Parathyroid adenoma (tissue), 2 donors: ENCODE measurements around the gene SSTR4.
"Not testable (repeated sequence)": the region's sequence is repeated elsewhere in the genome, so short reads cannot be mapped to it uniquely, and the experiment has no call there.

Source experiments
- H2AFZ ChIP-seq: fragments of 300-600 bp; sonication (generic); one replicate; pipeline ENCODE4 v1.7.0; 2017; ENCODE audit warnings: antibody characterized with exemption, mild to moderate bottlenecking
- H3K27ac ChIP-seq: fragments of 300-600 bp; sonication (generic); one replicate; pipeline ENCODE4 v1.7.0; 2017
- H3K27me3 ChIP-seq: fragments of 300-600 bp; sonication (generic); one replicate; pipeline ENCODE4 v1.7.0; 2017; ENCODE audit warnings: low read length; ENCODE audit not compliant: control insufficient read depth, insufficient read depth
- H3K36me3 ChIP-seq: fragments of 300-600 bp; sonication (generic); one replicate; pipeline ENCODE4 v1.7.0; 2017; ENCODE audit warnings: low read length; ENCODE audit not compliant: control insufficient read depth, insufficient read depth
- H3K4me1 ChIP-seq: fragments of 300-600 bp; sonication (generic); one replicate; pipeline ENCODE4 v1.7.0; 2017; ENCODE audit warnings: control low read depth
- H3K4me2 ChIP-seq: fragments of 300-600 bp; sonication (generic); one replicate; pipeline ENCODE4 v1.7.0; 2017; ENCODE audit warnings: low read length
- H3K4me3 ChIP-seq: fragments of 300-600 bp; sonication (generic); one replicate; pipeline ENCODE4 v1.7.0; 2017; ENCODE audit warnings: low read depth, low read length
- H3K79me2 ChIP-seq: fragments of 300-600 bp; sonication (generic); one replicate; pipeline ENCODE4 v1.7.0; 2017; ENCODE audit warnings: control low read depth
- H3K9ac ChIP-seq: fragments of 300-600 bp; sonication (generic); one replicate; pipeline ENCODE4 v1.7.0; 2017; ENCODE audit warnings: mild to moderate bottlenecking
- H3K9me3 ChIP-seq: fragments of 300-600 bp; sonication (generic); one replicate; pipeline ENCODE4 v1.7.0; 2017; ENCODE audit warnings: low read length; ENCODE audit not compliant: control insufficient read depth
- TF ChIP-seq, protein P1 (sequence below): fragments of 300-600 bp; sonication (generic); IDR thresholded peaks from one replicate; pipeline ENCODE4 v1.7.0; 2017; ENCODE audit warnings: antibody characterized with exemption, mild to moderate bottlenecking
- donor health status: primary hyperparathyroidism.

The SSTR4 gene, protein sequence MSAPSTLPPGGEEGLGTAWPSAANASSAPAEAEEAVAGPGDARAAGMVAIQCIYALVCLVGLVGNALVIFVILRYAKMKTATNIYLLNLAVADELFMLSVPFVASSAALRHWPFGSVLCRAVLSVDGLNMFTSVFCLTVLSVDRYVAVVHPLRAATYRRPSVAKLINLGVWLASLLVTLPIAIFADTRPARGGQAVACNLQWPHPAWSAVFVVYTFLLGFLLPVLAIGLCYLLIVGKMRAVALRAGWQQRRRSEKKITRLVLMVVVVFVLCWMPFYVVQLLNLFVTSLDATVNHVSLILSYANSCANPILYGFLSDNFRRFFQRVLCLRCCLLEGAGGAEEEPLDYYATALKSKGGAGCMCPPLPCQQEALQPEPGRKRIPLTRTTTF

DNA sequence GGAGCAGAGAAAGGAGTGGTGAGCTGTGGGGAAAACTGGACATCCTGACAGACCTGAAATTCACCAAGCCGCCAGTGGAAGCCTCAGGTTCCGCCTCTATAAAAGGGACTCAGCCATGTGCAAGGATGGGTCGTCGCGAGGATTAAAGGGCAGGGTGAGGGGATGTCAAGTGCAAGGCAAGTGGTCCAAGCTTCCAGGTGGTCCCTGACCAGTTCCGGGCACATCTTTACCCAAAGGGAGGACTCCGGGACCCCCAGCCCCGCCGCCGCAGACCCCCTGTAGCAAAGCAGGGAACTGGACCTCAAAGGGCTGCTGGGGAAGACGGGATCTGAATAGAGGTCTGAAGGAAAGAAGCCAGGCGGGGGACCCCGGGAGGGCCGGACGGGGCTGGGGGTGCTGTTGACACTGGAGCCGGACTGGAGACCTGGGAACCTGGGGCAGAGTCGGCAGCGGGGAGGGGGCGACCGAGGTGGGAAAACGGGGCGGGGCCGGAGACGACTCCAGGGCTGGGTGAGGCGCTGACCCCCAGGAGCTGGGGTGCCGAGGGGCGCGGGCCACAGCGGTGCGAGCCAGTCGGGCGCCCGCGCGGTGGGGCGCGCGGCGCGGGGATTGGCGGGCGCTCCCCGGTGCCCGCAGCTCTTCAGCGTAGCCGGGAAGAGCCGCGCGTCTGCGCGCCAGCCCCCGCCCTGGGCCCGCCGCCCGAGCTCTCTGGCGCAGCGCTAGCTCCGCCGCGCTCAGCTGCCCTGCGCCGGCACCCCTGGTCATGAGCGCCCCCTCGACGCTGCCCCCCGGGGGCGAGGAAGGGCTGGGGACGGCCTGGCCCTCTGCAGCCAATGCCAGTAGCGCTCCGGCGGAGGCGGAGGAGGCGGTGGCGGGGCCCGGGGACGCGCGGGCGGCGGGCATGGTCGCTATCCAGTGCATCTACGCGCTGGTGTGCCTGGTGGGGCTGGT, at the start of gene SSTR4:
TSS of gene SSTR4 (plus strand) at position 592 of the 951 bp plus-strand sequence. CDS start at position 764, 172 bp downstream.
- no peaks in the 10 kb centered on the region for H3K79me2 ChIP-seq
- no peak within 1 kb of the TSS for H2AFZ ChIP-seq
- no peaks in the 10 kb centered on the region for H3K9me3 ChIP-seq
- no peak within 1 kb of the TSS for H3K9ac ChIP-seq
- H3K4me3 ChIP-seq = no peak within 1 kb of the TSS
- no peaks in the 10 kb centered on the region for H3K4me1 ChIP-seq
- no peak within 1 kb of the TSS for H3K27ac ChIP-seq
- no peaks in the 10 kb centered on the region for H3K36me3 ChIP-seq
- TF ChIP-seq, protein P1, sequence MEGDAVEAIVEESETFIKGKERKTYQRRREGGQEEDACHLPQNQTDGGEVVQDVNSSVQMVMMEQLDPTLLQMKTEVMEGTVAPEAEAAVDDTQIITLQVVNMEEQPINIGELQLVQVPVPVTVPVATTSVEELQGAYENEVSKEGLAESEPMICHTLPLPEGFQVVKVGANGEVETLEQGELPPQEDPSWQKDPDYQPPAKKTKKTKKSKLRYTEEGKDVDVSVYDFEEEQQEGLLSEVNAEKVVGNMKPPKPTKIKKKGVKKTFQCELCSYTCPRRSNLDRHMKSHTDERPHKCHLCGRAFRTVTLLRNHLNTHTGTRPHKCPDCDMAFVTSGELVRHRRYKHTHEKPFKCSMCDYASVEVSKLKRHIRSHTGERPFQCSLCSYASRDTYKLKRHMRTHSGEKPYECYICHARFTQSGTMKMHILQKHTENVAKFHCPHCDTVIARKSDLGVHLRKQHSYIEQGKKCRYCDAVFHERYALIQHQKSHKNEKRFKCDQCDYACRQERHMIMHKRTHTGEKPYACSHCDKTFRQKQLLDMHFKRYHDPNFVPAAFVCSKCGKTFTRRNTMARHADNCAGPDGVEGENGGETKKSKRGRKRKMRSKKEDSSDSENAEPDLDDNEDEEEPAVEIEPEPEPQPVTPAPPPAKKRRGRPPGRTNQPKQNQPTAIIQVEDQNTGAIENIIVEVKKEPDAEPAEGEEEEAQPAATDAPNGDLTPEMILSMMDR = no peak
- H3K4me2 ChIP-seq = no peak within 1 kb of the TSS
- H3K27me3 ChIP-seq = no peaks in the 10 kb centered on the region

DNA sequence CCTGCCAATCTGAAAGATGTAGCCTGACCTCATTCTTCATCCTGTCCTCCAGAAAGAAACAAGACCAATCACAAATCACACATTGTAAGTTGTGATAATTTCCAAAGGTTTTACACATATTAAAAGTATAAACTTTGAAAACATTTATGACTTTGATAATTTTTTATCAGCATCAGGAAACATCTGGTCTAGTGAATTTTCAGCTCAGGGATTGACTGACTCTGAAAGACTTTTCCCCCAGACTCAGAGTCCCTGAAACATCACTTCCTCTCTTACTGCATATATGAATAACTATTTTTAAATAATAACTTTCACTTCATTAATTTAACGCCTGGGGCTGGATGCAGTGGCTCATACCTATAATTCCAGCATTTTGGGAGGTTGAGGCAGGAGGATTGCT, 48.5 kb upstream of the SSTR4 start:
- Histone ChIP-seq H2AFZ (no peak overlapping the region), H3K9ac (no peak overlapping the region), H3K4me3 (no peak overlapping the region), H3K9me3 (no peaks in the 10 kb centered on the region), H3K4me1 (no peaks in the 10 kb centered on the region), H3K27ac (no peak overlapping the region), H3K4me2 (no peak overlapping the region), H3K27me3 (no peaks in the 10 kb centered on the region), H3K79me2 (no peaks in the 10 kb centered on the region), H3K36me3 (no peaks in the 10 kb centered on the region)
- TF ChIP-seq, protein P1 = no peak

DNA sequence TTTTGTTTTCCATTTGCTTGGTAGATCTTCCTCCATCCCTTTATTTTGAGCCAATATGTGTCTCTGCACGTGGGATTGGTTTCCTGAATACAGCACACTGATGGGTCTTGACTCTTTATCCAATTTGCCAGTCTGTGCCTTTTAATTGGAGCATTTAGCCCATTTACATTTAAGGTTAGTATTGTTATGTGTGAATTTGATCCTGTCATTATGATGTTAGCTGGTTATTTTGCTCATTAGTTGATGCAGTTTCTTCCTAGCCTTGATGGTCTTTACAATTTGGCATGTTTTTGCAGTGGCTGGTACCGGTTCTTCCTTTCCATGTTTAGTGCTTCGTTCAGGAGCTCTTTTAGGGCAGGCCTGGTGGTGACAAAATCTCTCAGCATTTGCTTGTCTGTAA, 43.7 kb upstream of the SSTR4 start:
- H3K4me1 ChIP-seq, H3K4me2 ChIP-seq, H3K9me3 ChIP-seq, H2AFZ ChIP-seq, H3K4me3 ChIP-seq, H3K79me2 ChIP-seq, H3K27me3 ChIP-seq, H3K9ac ChIP-seq, H3K36me3 ChIP-seq, H3K27ac ChIP-seq: not testable (repeated sequence)

DNA sequence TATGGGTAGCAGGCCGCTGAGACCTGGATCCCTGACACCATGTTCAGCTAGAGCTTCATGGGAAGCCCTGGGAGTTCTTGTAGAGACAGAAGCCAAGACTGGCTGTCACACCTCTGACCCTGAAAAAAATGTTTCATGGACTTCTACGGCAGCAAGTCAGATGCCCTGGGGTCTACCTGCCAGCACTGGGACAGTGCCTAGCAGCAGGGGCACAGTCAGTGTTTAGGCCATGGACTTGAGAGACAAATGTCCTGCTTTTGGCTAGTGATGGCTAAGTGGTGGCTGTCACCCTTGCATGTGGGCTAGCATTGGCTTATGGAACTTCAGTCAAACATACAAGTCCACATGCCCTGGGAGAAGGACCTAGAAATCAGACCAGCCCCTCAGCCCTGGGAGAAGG, 41.3 kb upstream of the SSTR4 start:
- H3K27me3 ChIP-seq = no peaks in the 10 kb centered on the region
- no peak overlapping the region for H2AFZ ChIP-seq
- H3K27ac ChIP-seq = no peak overlapping the region
- no peak overlapping the region for H3K9ac ChIP-seq
- H3K4me2 ChIP-seq = no peak overlapping the region
- no peaks in the 10 kb centered on the region for H3K9me3 ChIP-seq
- TF ChIP-seq, protein P1 = no peak
- H3K4me1 ChIP-seq = no peaks in the 10 kb centered on the region
- H3K4me3 ChIP-seq = no peak overlapping the region
- H3K36me3 ChIP-seq = no peaks in the 10 kb centered on the region
- H3K79me2 ChIP-seq = no peaks in the 10 kb centered on the region

DNA sequence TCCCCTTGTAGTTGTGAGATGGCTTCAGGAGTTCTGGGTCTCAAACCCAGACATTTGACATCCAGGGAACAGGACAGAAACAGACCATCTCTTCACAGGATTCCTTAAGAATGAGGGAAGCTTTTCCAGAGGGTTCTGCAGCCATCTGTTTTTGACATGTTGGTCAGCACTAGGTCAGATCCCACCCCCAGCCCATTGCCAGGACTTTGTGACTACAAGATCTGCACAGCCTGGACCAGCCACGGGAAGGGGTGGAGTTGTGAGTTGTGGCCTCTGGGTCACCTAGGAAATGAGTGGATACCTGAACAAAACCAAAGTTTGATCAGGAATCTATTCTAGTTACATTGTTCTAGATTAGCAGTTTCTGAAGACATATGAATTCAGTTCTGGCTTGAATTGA, 39.2 kb upstream of the SSTR4 start:
- Histone ChIP-seq H3K9me3 (no peaks in the 10 kb centered on the region), H3K36me3 (no peaks in the 10 kb centered on the region), H3K4me2 (no peak overlapping the region), H3K79me2 (no peaks in the 10 kb centered on the region), H3K4me3 (no peak overlapping the region), H3K9ac (no peak overlapping the region), H2AFZ (no peak overlapping the region), H3K4me1 (no peaks in the 10 kb centered on the region), H3K27me3 (no peaks in the 10 kb centered on the region), H3K27ac (no peak overlapping the region)
- TF ChIP-seq, protein P1 = no peak
